ENCODE results near the gene FIGNL2. TPM values are rescaled to one million over a fixed set of nuclear protein-coding genes. Genes with fewer than 3 reads are reported as not detected.
"Not testable (repeated sequence)": the region's sequence is repeated elsewhere in the genome, so short reads cannot be mapped to it uniquely, and the experiment has no call there.

Gene FIGNL2
- total RNA-seq, 1 donor from 2014 or later: 0.30 TPM

GRCh38 chr12:51832354-51833107, 16.0 kb downstream of the FIGNL2 start:
- Mint-ChIP-seq H3K4me3 (ENCODE audit: unreplicated experiment) (no peak overlapping the region), H3K9me3 (ENCODE audit: low read depth) (no peaks in the 10 kb centered on the region), H3K4me1 (ENCODE audit: low read depth) (peaks cover 3% of the 10 kb centered on the region), H3K27me3 (ENCODE audit: low read depth) (peaks cover 51% of the 10 kb centered on the region), H3K27ac (ENCODE audit: unreplicated experiment) (no peak overlapping the region), H3K36me3 (ENCODE audit: low read depth) (no peaks in the 10 kb centered on the region)
- no peak for TF ChIP-seq CTCF (IDR thresholded peaks at IDR 0.05)
- DNase-seq (ENCODE audit: low spot score): no peak

- H3K27me3 Mint-ChIP-seq (ENCODE audit: low read depth): peaks cover 45% of the 10 kb centered on the region
- not testable (repeated sequence) for H3K4me1 Mint-ChIP-seq (ENCODE audit: low read depth); H3K9me3 Mint-ChIP-seq (ENCODE audit: low read depth); H3K27ac Mint-ChIP-seq (ENCODE audit: unreplicated experiment); DNase-seq (ENCODE audit: low spot score); H3K36me3 Mint-ChIP-seq (ENCODE audit: low read depth); H3K4me3 Mint-ChIP-seq (ENCODE audit: unreplicated experiment)
Observed at GRCh38 chr12:51831817-51832216, 16.7 kb downstream of the FIGNL2 start.

- H3K27ac Mint-ChIP-seq (ENCODE audit: unreplicated experiment): no peak overlapping the region
- TF ChIP-seq CTCF (IDR thresholded peaks at IDR 0.05): no peak
- peaks cover 3% of the 10 kb centered on the region for H3K4me1 Mint-ChIP-seq (ENCODE audit: low read depth)
- H3K4me3 Mint-ChIP-seq (ENCODE audit: unreplicated experiment): no peak overlapping the region
- H3K9me3 Mint-ChIP-seq (ENCODE audit: low read depth): no peaks in the 10 kb centered on the region
- peaks cover 38% of the 10 kb centered on the region for H3K27me3 Mint-ChIP-seq (ENCODE audit: low read depth)
- DNase-seq (ENCODE audit: low spot score): no peak
- no peaks in the 10 kb centered on the region for H3K36me3 Mint-ChIP-seq (ENCODE audit: low read depth)
Observed at GRCh38 chr12:51829641-51830040, 18.9 kb downstream of the FIGNL2 start.

- TF ChIP-seq CTCF (IDR thresholded peaks at IDR 0.05): no peak
- Mint-ChIP-seq H3K4me3 (ENCODE audit: unreplicated experiment) (no peak overlapping the region), H3K27me3 (ENCODE audit: low read depth) (peaks cover 35% of the 10 kb centered on the region), H3K4me1 (ENCODE audit: low read depth) (peaks cover 3% of the 10 kb centered on the region), H3K9me3 (ENCODE audit: low read depth) (no peaks in the 10 kb centered on the region), H3K36me3 (ENCODE audit: low read depth) (no peaks in the 10 kb centered on the region), H3K27ac (ENCODE audit: unreplicated experiment) (no peak overlapping the region)
- no peak for DNase-seq (ENCODE audit: low spot score)
Observed at GRCh38 chr12:51829011-51829481, 19.5 kb downstream of the FIGNL2 start.

- Mint-ChIP-seq H3K27ac (ENCODE audit: unreplicated experiment) (no peak overlapping the region), H3K9me3 (ENCODE audit: low read depth) (no peaks in the 10 kb centered on the region)
Observed at GRCh38 chr12:51827925-51828818, 20.3 kb downstream of the FIGNL2 start.

More at GRCh38 chr12:51827925-51828818, 20.3 kb downstream of the FIGNL2 start:
- Mint-ChIP-seq H3K27me3 (ENCODE audit: low read depth) (peaks cover 26% of the 10 kb centered on the region), H3K36me3 (ENCODE audit: low read depth) (no peaks in the 10 kb centered on the region), H3K4me3 (ENCODE audit: unreplicated experiment) (no peak overlapping the region), H3K4me1 (ENCODE audit: low read depth) (peaks cover 3% of the 10 kb centered on the region)
- TF ChIP-seq CTCF (IDR thresholded peaks at IDR 0.05): no peak
- no peak for DNase-seq (ENCODE audit: low spot score)
